Measurements from ENCODE around the gene PIGL.
A peak's percentile ranks its signal among the peaks of the same experiment; 100 is the strongest.
"Not testable (repeated sequence)": the region's sequence is repeated elsewhere in the genome, so short reads cannot be mapped to it uniquely, and the experiment has no call there.

Gene PIGL

DNA sequence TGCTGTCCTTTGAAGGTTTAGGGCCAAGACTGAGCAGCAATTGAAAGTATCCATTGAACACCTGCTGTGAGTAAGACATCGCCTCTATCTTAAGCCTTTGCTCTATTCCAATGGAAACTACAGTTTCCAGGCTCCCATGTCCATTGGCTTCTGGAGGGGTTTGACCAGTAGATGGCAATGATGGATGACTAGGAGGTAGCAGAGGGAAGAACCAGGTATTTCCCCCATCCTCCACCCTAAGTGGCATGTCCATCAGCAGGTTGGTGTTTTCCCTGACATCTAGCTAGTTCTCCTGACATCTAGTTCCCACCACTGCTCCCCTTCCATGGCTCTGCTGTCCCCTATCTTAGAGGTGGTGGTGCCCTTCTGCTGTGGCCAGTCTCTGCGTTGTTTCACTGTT, 77.5 kb downstream of the PIGL start:
- Histone ChIP-seq H3K4me1 (ENCODE audit: control insufficient read depth in 1 of 2, insufficient read depth in 2 of 2, low read length in 2 of 2) (no peaks in the 10 kb centered on the region), H3K4me3 (ENCODE audit: low read depth in 1 of 2, low read length in 2 of 2) (no peak overlapping the region), H3K9me3 (ENCODE audit: control insufficient read depth in 1 of 2, low read length in 2 of 2) (no peaks in the 10 kb centered on the region), H3K36me3 (ENCODE audit: control insufficient read depth in 1 of 2, insufficient read depth in 2 of 2, low read length in 2 of 2) (no peaks in the 10 kb centered on the region), H3K27ac (ENCODE audit: low read length) (peak overlapping the region; percentile 33), H3K27me3 (ENCODE audit: low read depth, low read length) (no peaks in the 10 kb centered on the region)

- not testable (repeated sequence) for H3K27me3 ChIP-seq (ENCODE audit: low read depth, low read length); H3K27ac ChIP-seq (ENCODE audit: low read length); H3K4me1 ChIP-seq (ENCODE audit: control insufficient read depth in 1 of 2, insufficient read depth in 2 of 2, low read length in 2 of 2)
These were observed 79.1 kb downstream of the PIGL start for GRCh38 chr17:16296072-16296471.

GRCh38 chr17:16297367-16298139, 80.5 kb downstream of the PIGL start:
- H3K4me3 ChIP-seq (ENCODE audit: low read depth in 1 of 2, low read length in 2 of 2), result no peak overlapping the region
- no peaks in the 10 kb centered on the region for H3K4me1 ChIP-seq (ENCODE audit: control insufficient read depth in 1 of 2, insufficient read depth in 2 of 2, low read length in 2 of 2)
- H3K9me3 ChIP-seq (ENCODE audit: control insufficient read depth in 1 of 2, low read length in 2 of 2), result no peaks in the 10 kb centered on the region
- H3K36me3 ChIP-seq (ENCODE audit: control insufficient read depth in 1 of 2, insufficient read depth in 2 of 2, low read length in 2 of 2), result peaks cover 3 to 16% of the 10 kb centered on the region in 2 donors
- no peaks in the 10 kb centered on the region for H3K27me3 ChIP-seq (ENCODE audit: low read depth, low read length)
- H3K27ac ChIP-seq (ENCODE audit: low read length), result peak overlapping the region; percentile 71

More at GRCh38 chr17:16296072-16296471, 79.1 kb downstream of the PIGL start:
- not testable (repeated sequence) for H3K9me3 ChIP-seq (ENCODE audit: control insufficient read depth in 1 of 2, low read length in 2 of 2); H3K4me3 ChIP-seq (ENCODE audit: low read depth in 1 of 2, low read length in 2 of 2); H3K36me3 ChIP-seq (ENCODE audit: control insufficient read depth in 1 of 2, insufficient read depth in 2 of 2, low read length in 2 of 2)

- no peaks in the 10 kb centered on the region for H3K4me1 ChIP-seq (ENCODE audit: control insufficient read depth in 1 of 2, insufficient read depth in 2 of 2, low read length in 2 of 2)
- H3K27ac ChIP-seq (ENCODE audit: low read length), result peak overlapping the region; percentile 71
- H3K9me3 ChIP-seq (ENCODE audit: control insufficient read depth in 1 of 2, low read length in 2 of 2), result no peaks in the 10 kb centered on the region
- H3K4me3 ChIP-seq (ENCODE audit: low read depth in 1 of 2, low read length in 2 of 2), result no peak overlapping the region
- no peaks in the 10 kb centered on the region for H3K27me3 ChIP-seq (ENCODE audit: low read depth, low read length)
- peaks cover 3 to 22% of the 10 kb centered on the region in 2 donors for H3K36me3 ChIP-seq (ENCODE audit: control insufficient read depth in 1 of 2, insufficient read depth in 2 of 2, low read length in 2 of 2)
These were observed 81.2 kb downstream of the PIGL start for GRCh38 chr17:16298140-16298662.

- peaks cover 3 to 22% of the 10 kb centered on the region in 2 donors for H3K36me3 ChIP-seq (ENCODE audit: control insufficient read depth in 1 of 2, insufficient read depth in 2 of 2, low read length in 2 of 2)
- H3K9me3 ChIP-seq (ENCODE audit: control insufficient read depth in 1 of 2, low read length in 2 of 2), result no peaks in the 10 kb centered on the region
- H3K4me3 ChIP-seq (ENCODE audit: low read depth in 1 of 2, low read length in 2 of 2), result no peak overlapping the region
- no peaks in the 10 kb centered on the region for H3K27me3 ChIP-seq (ENCODE audit: low read depth, low read length)
- no peak overlapping the region for H3K27ac ChIP-seq (ENCODE audit: low read length)
- no peaks in the 10 kb centered on the region for H3K4me1 ChIP-seq (ENCODE audit: control insufficient read depth in 1 of 2, insufficient read depth in 2 of 2, low read length in 2 of 2)
These were observed 83.5 kb downstream of the PIGL start for GRCh38 chr17:16300554-16300953.

GRCh38 chr17:16301963-16302855, 85.2 kb downstream of the PIGL start:
- H3K27ac ChIP-seq (ENCODE audit: low read length), result no peak overlapping the region
- no peaks in the 10 kb centered on the region for H3K27me3 ChIP-seq (ENCODE audit: low read depth, low read length)
- H3K9me3 ChIP-seq (ENCODE audit: control insufficient read depth in 1 of 2, low read length in 2 of 2), result no peaks in the 10 kb centered on the region
- H3K4me1 ChIP-seq (ENCODE audit: control insufficient read depth in 1 of 2, insufficient read depth in 2 of 2, low read length in 2 of 2), result no peaks in the 10 kb centered on the region
- H3K36me3 ChIP-seq (ENCODE audit: control insufficient read depth in 1 of 2, insufficient read depth in 2 of 2, low read length in 2 of 2), result peaks cover 3 to 22% of the 10 kb centered on the region in 2 donors
- H3K4me3 ChIP-seq (ENCODE audit: low read depth in 1 of 2, low read length in 2 of 2), result no peak overlapping the region

GRCh38 chr17:16302856-16303255, 85.8 kb downstream of the PIGL start:
- H3K27me3 ChIP-seq (ENCODE audit: low read depth, low read length), result no peaks in the 10 kb centered on the region
- H3K27ac ChIP-seq (ENCODE audit: low read length), result no peak overlapping the region
- H3K9me3 ChIP-seq (ENCODE audit: control insufficient read depth in 1 of 2, low read length in 2 of 2), result no peaks in the 10 kb centered on the region
- H3K4me3 ChIP-seq (ENCODE audit: low read depth in 1 of 2, low read length in 2 of 2), result no peak overlapping the region
- H3K4me1 ChIP-seq (ENCODE audit: control insufficient read depth in 1 of 2, insufficient read depth in 2 of 2, low read length in 2 of 2), result no peaks in the 10 kb centered on the region
- H3K36me3 ChIP-seq (ENCODE audit: control insufficient read depth in 1 of 2, insufficient read depth in 2 of 2, low read length in 2 of 2), result peaks cover 3 to 25% of the 10 kb centered on the region in 2 donors

GRCh38 chr17:16304830-16305229, 87.8 kb downstream of the PIGL start:
- H3K4me3 ChIP-seq (ENCODE audit: low read depth in 1 of 2, low read length in 2 of 2), result no peak overlapping the region
- H3K4me1 ChIP-seq (ENCODE audit: control insufficient read depth in 1 of 2, insufficient read depth in 2 of 2, low read length in 2 of 2), result no peaks in the 10 kb centered on the region
- no peak overlapping the region for H3K27ac ChIP-seq (ENCODE audit: low read length)
- H3K27me3 ChIP-seq (ENCODE audit: low read depth, low read length), result no peaks in the 10 kb centered on the region
- no peaks in the 10 kb centered on the region for H3K9me3 ChIP-seq (ENCODE audit: control insufficient read depth in 1 of 2, low read length in 2 of 2)
- H3K36me3 ChIP-seq (ENCODE audit: control insufficient read depth in 1 of 2, insufficient read depth in 2 of 2, low read length in 2 of 2), result peaks cover 3 to 25% of the 10 kb centered on the region in 2 donors

DNA sequence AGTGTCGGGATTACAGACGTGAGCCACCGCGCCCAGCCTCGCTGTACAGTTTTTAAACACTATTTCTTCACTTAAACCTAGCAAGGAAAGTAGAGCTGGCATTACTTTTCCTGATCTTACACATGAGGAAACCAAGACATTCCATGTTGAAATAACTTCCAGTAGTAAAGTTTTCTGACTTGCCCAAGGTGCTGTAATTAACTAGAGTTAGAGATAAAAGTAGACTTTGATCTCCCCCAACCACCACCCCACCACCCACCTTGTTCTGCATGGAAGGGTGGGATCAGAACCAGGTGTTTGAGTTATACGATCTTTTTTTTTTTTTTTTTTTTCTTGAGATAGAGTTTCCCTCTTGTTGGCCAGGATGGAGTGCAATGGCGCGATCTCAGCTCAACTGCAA, 89.2 kb downstream of the PIGL start:
- H3K36me3 ChIP-seq (ENCODE audit: control insufficient read depth in 1 of 2, insufficient read depth in 2 of 2, low read length in 2 of 2), result peaks cover 3 to 21% of the 10 kb centered on the region in 2 donors
- H3K4me3 ChIP-seq (ENCODE audit: low read depth in 1 of 2, low read length in 2 of 2), result no peak overlapping the region
- H3K4me1 ChIP-seq (ENCODE audit: control insufficient read depth in 1 of 2, insufficient read depth in 2 of 2, low read length in 2 of 2), result no peaks in the 10 kb centered on the region
- no peak overlapping the region for H3K27ac ChIP-seq (ENCODE audit: low read length)
- no peaks in the 10 kb centered on the region for H3K9me3 ChIP-seq (ENCODE audit: control insufficient read depth in 1 of 2, low read length in 2 of 2)
- H3K27me3 ChIP-seq (ENCODE audit: low read depth, low read length), result no peaks in the 10 kb centered on the region

- H3K9me3 ChIP-seq (ENCODE audit: control insufficient read depth in 1 of 2, low read length in 2 of 2); H3K4me1 ChIP-seq (ENCODE audit: control insufficient read depth in 1 of 2, insufficient read depth in 2 of 2, low read length in 2 of 2); H3K27ac ChIP-seq (ENCODE audit: low read length); H3K27me3 ChIP-seq (ENCODE audit: low read depth, low read length); H3K4me3 ChIP-seq (ENCODE audit: low read depth in 1 of 2, low read length in 2 of 2): not testable (repeated sequence)
- H3K36me3 ChIP-seq (ENCODE audit: control insufficient read depth in 1 of 2, insufficient read depth in 2 of 2, low read length in 2 of 2), result peaks cover under 1 to 45% of the 10 kb centered on the region in 2 donors
These were observed 95.1 kb downstream of the PIGL start for GRCh38 chr17:16312061-16312460.

Measured in muscle layer of duodenum (tissue), 2 donors.